Measurements from ENCODE around the gene PDE4C.

PDE4C gene

DNA sequence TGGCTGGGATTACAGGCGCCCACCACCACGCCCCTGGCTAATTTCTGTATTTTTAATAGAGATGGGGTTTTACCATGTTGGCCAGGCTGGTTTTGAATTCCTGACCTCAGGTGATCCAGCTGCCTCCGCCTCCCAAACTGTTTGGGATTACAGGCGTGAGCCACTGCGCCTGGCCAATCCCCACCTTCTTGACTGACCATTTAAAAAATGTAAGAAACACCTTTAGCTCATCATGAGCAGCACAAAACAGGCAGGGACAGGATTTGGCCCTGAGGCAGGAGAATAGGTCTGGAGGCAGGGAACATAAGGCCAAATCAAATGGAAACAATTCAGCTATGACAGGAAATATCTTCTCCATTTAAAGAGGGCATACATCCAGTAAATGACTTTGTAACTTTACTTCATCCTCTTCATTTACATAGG is 34.6 kb downstream of the PDE4C start:
- H3K4me3 ChIP-seq (ENCODE audit: low read length): peak overlapping the region; percentile 83
- no peaks in the 10 kb centered on the region for H3K27me3 ChIP-seq (replicated peaks; ENCODE audit: control insufficient read depth, insufficient read depth, low read length)

DNA sequence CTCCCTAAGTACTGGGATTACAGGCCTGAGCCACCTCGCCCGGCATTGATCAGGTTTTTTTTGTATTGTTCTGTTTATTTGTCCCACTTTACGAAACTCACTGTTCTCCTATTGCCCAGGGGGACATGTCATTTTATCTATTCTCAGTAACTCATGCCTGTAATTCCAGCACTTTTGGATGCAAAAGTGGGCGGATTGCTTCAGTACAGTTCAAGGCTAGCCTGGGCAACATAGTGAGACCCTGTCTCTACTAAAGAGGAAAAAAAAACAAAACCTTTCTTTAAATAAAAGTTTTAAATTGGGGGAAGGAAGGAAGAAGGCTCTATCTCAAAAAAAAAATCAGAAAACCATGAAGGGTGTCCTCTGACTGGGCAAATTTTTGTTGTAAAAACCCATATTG is 36.0 kb downstream of the PDE4C start:
- Histone ChIP-seq H3K9ac (ENCODE audit: low read length) (no peak overlapping the region), H3K9me3 (ENCODE audit: control insufficient read depth, low read length) (no peaks in the 10 kb centered on the region), H3K36me3 (ENCODE audit: control insufficient read depth, insufficient read depth, low read length, severe bottlenecking) (no peaks in the 10 kb centered on the region), H3K4me1 (ENCODE audit: control insufficient read depth, insufficient read depth, low read length) (peaks cover 10% of the 10 kb centered on the region), H3K27me3 (replicated peaks; ENCODE audit: control insufficient read depth, insufficient read depth, low read length) (no peaks in the 10 kb centered on the region), H3K4me3 (ENCODE audit: low read length) (no peak overlapping the region)
- DNase-seq (ENCODE audit: low read depth): no peak

More for the DNA sequence above, 34.6 kb downstream of the PDE4C start:
- peaks cover 7% of the 10 kb centered on the region for H3K36me3 ChIP-seq (ENCODE audit: control insufficient read depth, insufficient read depth, low read length, severe bottlenecking)
- DNase-seq (ENCODE audit: low read depth): no peak
- H3K9ac ChIP-seq (ENCODE audit: low read length): peak overlapping the region; percentile 85
- H3K9me3 ChIP-seq (ENCODE audit: control insufficient read depth, low read length): no peaks in the 10 kb centered on the region
- peaks cover 10% of the 10 kb centered on the region for H3K4me1 ChIP-seq (ENCODE audit: control insufficient read depth, insufficient read depth, low read length)

DNA sequence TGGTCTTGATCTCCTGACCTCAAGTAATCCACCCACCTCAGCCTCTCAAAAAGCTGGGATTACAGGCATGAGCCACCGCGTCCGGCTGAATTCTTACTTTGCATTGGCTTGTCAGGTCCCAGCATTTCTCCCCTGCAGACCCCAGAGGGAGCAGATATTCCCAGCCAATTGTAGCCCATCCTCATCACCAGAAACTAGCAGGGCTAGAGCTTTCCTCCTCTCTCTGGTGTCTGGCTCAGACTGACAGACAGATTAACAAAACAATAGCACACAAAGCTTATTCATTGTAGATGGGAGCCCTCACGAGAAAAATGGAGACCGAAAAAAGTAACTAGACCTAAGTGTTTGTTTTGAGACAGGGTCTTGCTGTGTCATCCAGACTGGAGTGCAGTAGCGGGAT is 40.7 kb downstream of the PDE4C start:
- H3K27me3 ChIP-seq (replicated peaks; ENCODE audit: control insufficient read depth, insufficient read depth, low read length): no peaks in the 10 kb centered on the region
- H3K4me1 ChIP-seq (ENCODE audit: control insufficient read depth, insufficient read depth, low read length): no peaks in the 10 kb centered on the region
- no peak overlapping the region for H3K9ac ChIP-seq (ENCODE audit: low read length)
- DNase-seq (ENCODE audit: low read depth): no peak
- no peak overlapping the region for H3K4me3 ChIP-seq (ENCODE audit: low read length)
- H3K9me3 ChIP-seq (ENCODE audit: control insufficient read depth, low read length): no peaks in the 10 kb centered on the region
- H3K36me3 ChIP-seq (ENCODE audit: control insufficient read depth, insufficient read depth, low read length, severe bottlenecking): no peaks in the 10 kb centered on the region

DNA sequence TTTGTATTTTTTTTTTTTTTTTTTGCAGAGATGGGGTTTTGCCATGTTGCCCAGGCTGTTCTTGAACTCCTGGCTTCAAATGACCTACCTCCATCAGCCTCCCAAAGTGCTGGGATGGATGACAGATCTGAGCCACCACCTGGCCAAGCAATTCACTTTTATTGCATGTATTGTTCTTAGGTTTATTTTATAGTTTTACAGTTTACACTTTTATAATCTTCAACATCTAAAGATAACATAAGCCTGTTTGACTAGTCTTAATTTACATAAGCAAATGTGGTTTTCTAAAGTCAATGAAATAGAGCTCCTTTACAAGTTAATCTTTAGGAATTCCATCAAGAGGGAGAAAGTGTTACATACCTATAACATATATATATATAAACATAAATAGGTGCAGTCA is 42.7 kb downstream of the PDE4C start:
- Histone ChIP-seq H3K9ac (ENCODE audit: low read length) (no peak overlapping the region), H3K4me1 (ENCODE audit: control insufficient read depth, insufficient read depth, low read length) (no peaks in the 10 kb centered on the region), H3K9me3 (ENCODE audit: control insufficient read depth, low read length) (no peaks in the 10 kb centered on the region), H3K27me3 (replicated peaks; ENCODE audit: control insufficient read depth, insufficient read depth, low read length) (no peaks in the 10 kb centered on the region), H3K36me3 (ENCODE audit: control insufficient read depth, insufficient read depth, low read length, severe bottlenecking) (no peaks in the 10 kb centered on the region), H3K4me3 (ENCODE audit: low read length) (no peak overlapping the region)
- DNase-seq (ENCODE audit: low read depth): no peak

DNA sequence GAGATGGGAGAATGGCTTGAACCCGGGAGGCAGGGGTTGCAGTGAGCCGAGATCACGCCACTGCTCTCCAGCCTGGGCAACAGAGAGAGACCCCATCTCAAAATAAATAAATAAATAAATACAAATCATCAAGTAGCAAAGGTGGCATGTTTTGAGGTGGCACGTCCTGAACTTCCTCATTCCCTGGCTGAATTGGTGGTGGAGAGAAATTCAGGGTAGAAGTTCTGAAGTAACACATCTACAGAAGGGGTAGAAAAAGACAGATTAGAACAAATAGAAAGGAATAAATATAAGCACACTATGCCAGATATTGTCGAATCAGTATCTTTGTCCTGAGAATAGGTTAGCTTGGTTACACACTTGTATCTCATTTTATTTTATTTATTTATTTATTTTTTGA is 46.3 kb downstream of the PDE4C start:
- Histone ChIP-seq H3K27me3 (replicated peaks; ENCODE audit: control insufficient read depth, insufficient read depth, low read length) (no peaks in the 10 kb centered on the region), H3K9ac (ENCODE audit: low read length) (no peak overlapping the region), H3K4me1 (ENCODE audit: control insufficient read depth, insufficient read depth, low read length) (no peaks in the 10 kb centered on the region), H3K36me3 (ENCODE audit: control insufficient read depth, insufficient read depth, low read length, severe bottlenecking) (no peaks in the 10 kb centered on the region), H3K9me3 (ENCODE audit: control insufficient read depth, low read length) (no peaks in the 10 kb centered on the region), H3K4me3 (ENCODE audit: low read length) (no peak overlapping the region)
- DNase-seq (ENCODE audit: low read depth): no peak

DNA sequence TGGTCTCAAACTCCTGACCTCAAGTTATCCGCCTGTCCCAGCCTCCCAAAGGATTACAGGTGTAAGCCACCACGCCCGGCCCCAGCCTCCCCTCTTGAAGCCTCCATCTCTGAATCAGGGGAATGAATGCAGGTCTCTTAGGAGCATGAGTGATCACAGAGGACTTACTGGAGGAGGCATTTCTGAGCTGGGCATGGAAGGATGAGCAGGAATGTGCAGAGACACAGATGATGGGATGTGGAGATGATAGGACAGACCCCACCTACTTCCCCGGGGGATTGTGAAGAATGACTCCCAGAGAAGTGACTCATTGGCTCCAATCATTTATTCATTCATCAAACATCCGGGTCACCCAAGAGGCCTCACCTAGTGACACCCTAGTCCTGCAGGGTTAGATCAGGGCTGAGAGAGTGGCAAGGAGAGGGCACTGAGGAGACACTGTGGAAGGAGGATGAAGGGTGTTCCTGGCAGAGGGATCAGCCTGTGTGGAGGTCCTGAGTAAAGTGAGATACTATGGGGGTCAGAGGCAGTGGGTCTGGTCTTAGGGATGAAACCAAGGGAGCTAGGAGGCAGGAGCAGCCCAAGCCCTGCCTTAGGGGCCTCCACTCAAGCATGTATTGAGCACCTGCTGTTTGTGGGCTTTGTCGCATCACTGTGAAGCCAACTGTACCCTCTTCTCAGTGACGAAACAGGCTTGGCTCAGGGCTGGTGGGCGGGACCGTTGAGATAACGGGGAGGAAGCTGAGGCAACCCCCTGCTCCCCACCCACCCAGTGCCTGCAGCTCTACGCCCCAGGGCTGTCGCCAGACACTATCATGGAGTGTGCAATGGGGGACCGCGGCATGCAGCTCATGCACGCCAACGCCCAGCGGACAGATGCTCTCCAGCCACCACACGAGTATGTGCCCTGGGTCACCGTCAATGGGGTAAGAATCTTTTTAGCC is 49.6 kb downstream of the PDE4C start:
- H3K4me3 ChIP-seq (ENCODE audit: low read length): no peak overlapping the region
- H3K9me3 ChIP-seq (ENCODE audit: control insufficient read depth, low read length): no peaks in the 10 kb centered on the region
- no peaks in the 10 kb centered on the region for H3K36me3 ChIP-seq (ENCODE audit: control insufficient read depth, insufficient read depth, low read length, severe bottlenecking)
- H3K4me1 ChIP-seq (ENCODE audit: control insufficient read depth, insufficient read depth, low read length): peaks cover 13% of the 10 kb centered on the region
- no peaks in the 10 kb centered on the region for H3K27me3 ChIP-seq (replicated peaks; ENCODE audit: control insufficient read depth, insufficient read depth, low read length)
- H3K9ac ChIP-seq (ENCODE audit: low read length): no peak overlapping the region
- no peak for DNase-seq (ENCODE audit: low read depth)

DNA sequence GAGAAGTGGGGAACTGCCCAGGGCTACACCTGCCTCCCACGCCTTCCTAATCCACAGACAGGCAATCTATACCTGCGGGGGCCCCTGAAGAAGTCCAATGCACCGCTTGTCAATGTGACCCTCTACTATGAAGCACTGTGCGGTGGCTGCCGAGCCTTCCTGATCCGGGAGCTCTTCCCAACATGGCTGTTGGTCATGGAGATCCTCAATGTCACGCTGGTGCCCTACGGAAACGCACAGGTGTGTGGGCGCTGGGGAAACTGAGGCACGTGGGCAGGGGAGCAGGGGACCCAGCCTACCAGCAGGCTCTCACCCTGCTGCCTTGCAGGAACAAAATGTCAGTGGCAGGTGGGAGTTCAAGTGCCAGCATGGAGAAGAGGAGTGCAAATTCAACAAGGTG is 51.3 kb downstream of the PDE4C start:
- peaks cover 28% of the 10 kb centered on the region for H3K4me1 ChIP-seq (ENCODE audit: control insufficient read depth, insufficient read depth, low read length)
- no peak for DNase-seq (ENCODE audit: low read depth)
- no peaks in the 10 kb centered on the region for H3K9me3 ChIP-seq (ENCODE audit: control insufficient read depth, low read length)
- H3K27me3 ChIP-seq (replicated peaks; ENCODE audit: control insufficient read depth, insufficient read depth, low read length): no peaks in the 10 kb centered on the region
- H3K9ac ChIP-seq (ENCODE audit: low read length): no peak overlapping the region
- no peaks in the 10 kb centered on the region for H3K36me3 ChIP-seq (ENCODE audit: control insufficient read depth, insufficient read depth, low read length, severe bottlenecking)
- H3K4me3 ChIP-seq (ENCODE audit: low read length): no peak overlapping the region

Data from adipocyte (in vitro differentiated cells).